ENCODE measurements around the gene PACRG. TPM values are rescaled to one million over a fixed set of nuclear protein-coding genes. Genes with fewer than 3 reads are reported as not detected.

Gene PACRG
- total RNA-seq, 1 donor: under 0.01 TPM

DNA sequence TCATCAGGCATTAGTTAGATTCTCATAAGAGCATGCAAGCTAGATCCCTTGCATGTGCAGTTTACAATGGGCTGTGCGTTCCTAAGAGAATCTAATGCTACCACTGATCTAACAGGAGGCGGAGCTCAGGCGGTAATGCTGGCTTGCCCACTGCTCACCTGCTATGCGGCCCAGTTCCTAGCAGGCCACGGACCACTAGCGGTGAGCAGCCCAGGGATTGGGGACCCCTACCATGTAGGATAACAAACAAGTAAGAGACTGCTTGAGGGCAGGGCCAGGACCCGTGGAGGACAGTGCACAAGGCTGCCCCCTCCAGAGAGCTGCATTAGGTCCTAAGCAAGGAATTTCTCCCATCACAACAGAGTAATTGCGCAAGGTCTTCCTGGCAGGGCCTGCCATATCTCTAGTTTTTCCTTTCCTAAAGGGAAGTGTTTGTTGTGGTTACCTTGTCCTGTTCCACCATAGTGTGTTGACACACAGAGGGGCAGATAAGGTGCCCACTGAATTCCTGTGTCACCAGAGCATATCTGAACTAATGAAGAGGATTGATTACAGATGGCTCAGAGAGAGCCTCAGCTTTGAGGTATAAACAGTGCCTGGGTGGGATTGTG, 58.0 kb downstream of the PACRG start:
- TF ChIP-seq, protein P1, sequence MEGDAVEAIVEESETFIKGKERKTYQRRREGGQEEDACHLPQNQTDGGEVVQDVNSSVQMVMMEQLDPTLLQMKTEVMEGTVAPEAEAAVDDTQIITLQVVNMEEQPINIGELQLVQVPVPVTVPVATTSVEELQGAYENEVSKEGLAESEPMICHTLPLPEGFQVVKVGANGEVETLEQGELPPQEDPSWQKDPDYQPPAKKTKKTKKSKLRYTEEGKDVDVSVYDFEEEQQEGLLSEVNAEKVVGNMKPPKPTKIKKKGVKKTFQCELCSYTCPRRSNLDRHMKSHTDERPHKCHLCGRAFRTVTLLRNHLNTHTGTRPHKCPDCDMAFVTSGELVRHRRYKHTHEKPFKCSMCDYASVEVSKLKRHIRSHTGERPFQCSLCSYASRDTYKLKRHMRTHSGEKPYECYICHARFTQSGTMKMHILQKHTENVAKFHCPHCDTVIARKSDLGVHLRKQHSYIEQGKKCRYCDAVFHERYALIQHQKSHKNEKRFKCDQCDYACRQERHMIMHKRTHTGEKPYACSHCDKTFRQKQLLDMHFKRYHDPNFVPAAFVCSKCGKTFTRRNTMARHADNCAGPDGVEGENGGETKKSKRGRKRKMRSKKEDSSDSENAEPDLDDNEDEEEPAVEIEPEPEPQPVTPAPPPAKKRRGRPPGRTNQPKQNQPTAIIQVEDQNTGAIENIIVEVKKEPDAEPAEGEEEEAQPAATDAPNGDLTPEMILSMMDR (IDR thresholded peaks at IDR 0.05; ENCODE audit: insufficient read depth, low read depth, low read length): no peak
- DNase-seq (ENCODE audit: low read depth): no peak
- H3K4me3 ChIP-seq (ENCODE audit: low read depth, low read length): no peak overlapping the region

DNA sequence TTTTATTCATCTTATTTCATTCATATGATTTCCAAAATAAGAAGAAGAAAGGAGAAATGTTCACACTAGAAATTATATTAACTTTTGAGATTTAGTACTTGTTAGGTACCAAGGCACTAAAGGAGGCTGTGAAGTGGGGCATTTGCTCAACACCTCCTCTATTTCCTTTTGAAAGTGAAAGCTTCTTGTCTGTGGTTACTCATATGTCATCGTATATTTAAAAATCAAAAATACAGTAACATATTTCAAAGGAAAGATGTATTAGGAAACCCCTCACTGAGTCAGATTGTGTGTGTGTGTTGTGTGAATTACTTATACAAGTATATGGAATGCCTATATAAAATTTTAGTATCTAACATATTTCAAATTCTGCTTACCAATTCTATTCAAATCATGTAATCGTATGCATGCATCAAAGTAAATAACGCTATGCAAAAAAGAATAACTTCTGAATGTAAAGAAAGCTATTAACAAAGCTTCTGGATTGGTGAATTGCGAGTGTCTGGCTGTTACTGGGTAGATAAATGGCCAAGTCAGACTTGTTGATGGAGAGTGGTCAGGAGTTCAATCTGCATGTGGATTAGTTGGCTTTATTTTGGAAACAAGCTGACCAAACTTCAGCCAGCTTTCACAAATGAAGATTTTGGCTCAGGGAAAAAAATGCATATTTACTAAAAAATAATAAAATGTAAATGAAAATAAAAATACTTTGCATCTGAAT, 70.9 kb downstream of the PACRG start:
- TF ChIP-seq, protein P1 (IDR thresholded peaks at IDR 0.05; ENCODE audit: insufficient read depth, low read depth, low read length): no peak
- DNase-seq (ENCODE audit: low read depth): no peak

DNA sequence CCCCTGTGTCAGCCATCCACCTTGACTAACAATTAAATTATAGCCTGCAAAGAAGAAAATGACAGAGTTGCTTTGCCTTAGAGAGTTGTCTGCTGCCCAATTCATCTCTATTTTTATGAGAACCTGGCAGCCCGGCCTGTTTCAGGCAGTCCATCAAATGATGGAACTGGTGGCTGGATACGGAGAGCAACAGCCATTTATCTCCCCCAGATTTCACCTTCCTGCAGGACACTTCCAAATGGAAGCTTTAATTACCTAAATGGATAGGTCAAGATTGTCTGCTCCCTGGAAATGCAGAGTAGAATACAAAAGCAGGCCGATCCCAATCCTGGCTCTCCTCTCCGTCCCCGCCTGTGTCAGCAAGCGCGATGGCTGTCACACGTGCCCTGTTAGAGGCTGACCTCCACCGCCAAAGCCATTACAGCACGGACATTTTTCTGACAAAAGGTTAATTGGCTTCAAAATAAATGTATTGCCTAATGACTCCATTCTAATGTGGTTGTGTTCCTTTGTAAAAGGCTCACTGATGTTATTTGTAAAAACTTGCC, 86.7 kb downstream of the PACRG start:
- no peak for DNase-seq (ENCODE audit: low read depth)
- H3K4me3 ChIP-seq (ENCODE audit: low read depth, low read length): no peak overlapping the region
- TF ChIP-seq, protein P1 (IDR thresholded peaks at IDR 0.05; ENCODE audit: insufficient read depth, low read depth, low read length): no peak

More for the DNA sequence above, 70.9 kb downstream of the PACRG start:
- H3K4me3 ChIP-seq (ENCODE audit: low read depth, low read length): no peak overlapping the region

DNA sequence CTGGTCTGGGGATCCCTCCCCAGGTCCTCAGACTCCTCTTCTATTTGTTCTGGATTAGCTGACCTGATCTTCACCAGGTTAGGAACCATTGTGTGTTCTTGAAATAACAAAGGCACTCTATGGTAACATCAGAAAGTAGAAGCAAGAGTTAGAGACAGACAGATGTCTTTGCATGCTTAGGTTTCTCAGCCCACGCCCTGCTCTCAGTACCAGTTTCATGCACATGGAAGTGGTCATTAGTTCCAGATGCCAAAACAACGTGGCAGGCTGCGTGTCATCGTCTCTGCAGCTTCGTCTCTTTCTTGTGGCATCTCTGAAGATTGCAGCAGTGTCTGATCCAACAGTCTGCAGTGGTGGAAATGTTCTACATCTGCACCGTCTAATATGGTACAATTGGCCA, 89.4 kb downstream of the PACRG start:
- no peak overlapping the region for H3K4me3 ChIP-seq (ENCODE audit: low read depth, low read length)
- TF ChIP-seq, protein P1 (IDR thresholded peaks at IDR 0.05; ENCODE audit: insufficient read depth, low read depth, low read length): no peak
- no peak for DNase-seq (ENCODE audit: low read depth)

- DNase-seq (ENCODE audit: low read depth): no peak
- TF ChIP-seq, protein P1 (IDR thresholded peaks at IDR 0.05; ENCODE audit: insufficient read depth, low read depth, low read length): no peak
- H3K4me3 ChIP-seq (ENCODE audit: low read depth, low read length): no peak overlapping the region
Measured at GRCh38 chr6:162819284-162819683, 91.5 kb downstream of the PACRG start.

DNA sequence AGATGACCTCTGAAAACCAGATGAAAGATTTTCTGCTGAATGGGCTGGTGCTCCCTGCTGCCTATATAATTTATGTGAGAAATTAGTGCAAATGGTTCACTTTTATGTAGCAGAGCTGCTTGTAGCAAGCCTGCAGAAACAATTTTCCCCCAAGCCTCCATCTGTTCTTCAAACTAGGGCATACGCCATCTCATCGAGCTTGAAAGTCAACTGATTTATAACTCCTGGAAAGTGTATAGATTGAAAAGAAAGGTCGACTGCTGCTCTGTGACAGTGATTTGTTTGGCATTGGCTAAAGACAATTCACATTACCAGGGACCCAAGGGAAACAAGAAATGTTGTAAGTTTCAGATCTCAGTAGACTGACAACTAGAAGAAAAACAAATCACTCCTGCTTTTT, 93.3 kb downstream of the PACRG start:
- no peak for DNase-seq (ENCODE audit: low read depth)
- no peak overlapping the region for H3K4me3 ChIP-seq (ENCODE audit: low read depth, low read length)
- TF ChIP-seq, protein P1 (IDR thresholded peaks at IDR 0.05; ENCODE audit: insufficient read depth, low read depth, low read length): no peak

Data from fibroblast of villous mesenchyme (primary cell).